Measurements from ENCODE around the gene PBX4. TPM values are rescaled to one million over a fixed set of nuclear protein-coding genes. Genes with fewer than 3 reads are reported as not detected.

The PBX4 gene
- total RNA-seq, 1 donor from 2014 or later = 3.4 TPM

DNA sequence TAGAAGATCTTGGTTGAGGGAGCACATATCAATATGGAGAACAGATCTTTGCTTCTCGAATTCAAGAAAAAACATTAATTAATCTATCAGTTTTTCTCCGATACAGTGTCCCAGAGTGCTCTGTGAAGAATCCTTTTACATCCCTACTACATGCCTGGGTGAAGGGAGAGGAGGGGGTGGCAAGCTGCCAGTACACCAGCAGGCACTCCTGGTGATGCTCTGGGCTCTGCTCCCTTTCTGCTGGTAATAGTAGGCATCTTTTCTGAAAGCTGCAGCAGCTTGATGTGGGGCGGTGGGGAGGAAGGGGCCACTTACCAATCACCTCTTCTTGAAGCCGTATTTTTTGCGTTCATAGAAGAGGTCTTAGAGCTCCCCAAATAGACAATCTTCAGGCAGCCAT lies 30.7 kb downstream of the PBX4 start:
- Histone ChIP-seq H3K27me3 (no peaks in the 10 kb centered on the region), H3K36me3 (no peaks in the 10 kb centered on the region), H3K4me3 (no peak overlapping the region), H3K9me3 (no peaks in the 10 kb centered on the region), H3K4me1 (peaks cover 15% of the 10 kb centered on the region), H3K27ac (no peak overlapping the region)
- TF ChIP-seq, protein P1, sequence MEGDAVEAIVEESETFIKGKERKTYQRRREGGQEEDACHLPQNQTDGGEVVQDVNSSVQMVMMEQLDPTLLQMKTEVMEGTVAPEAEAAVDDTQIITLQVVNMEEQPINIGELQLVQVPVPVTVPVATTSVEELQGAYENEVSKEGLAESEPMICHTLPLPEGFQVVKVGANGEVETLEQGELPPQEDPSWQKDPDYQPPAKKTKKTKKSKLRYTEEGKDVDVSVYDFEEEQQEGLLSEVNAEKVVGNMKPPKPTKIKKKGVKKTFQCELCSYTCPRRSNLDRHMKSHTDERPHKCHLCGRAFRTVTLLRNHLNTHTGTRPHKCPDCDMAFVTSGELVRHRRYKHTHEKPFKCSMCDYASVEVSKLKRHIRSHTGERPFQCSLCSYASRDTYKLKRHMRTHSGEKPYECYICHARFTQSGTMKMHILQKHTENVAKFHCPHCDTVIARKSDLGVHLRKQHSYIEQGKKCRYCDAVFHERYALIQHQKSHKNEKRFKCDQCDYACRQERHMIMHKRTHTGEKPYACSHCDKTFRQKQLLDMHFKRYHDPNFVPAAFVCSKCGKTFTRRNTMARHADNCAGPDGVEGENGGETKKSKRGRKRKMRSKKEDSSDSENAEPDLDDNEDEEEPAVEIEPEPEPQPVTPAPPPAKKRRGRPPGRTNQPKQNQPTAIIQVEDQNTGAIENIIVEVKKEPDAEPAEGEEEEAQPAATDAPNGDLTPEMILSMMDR (IDR thresholded peaks at IDR 0.05) = no peak
- intact Hi-C loops (cut with DNase I) = no loop called here
- ATAC-seq = no peak
- no peak for DNase-seq

DNA sequence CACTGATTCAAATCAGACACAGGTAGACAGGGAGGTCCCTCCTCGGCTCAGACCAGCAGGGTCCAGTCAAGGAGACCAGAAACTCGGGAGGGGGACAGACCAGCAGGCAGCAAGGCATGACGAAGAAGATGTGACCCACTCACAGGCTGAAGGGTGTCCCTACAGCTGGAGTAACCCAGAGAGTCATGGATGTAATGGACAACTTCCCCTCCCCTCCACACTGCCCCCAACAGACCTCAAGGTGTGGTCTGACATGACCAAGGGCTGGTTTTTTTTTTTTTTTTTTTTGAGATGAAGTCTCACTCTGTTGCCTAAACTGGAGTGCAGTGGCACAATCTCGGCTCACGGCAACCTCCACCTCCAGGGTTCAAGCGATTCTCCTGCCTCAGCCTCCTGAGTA lies 34.1 kb downstream of the PBX4 start:
- intact Hi-C loops (cut with DNase I) = no loop called here
- H3K36me3 ChIP-seq = no peaks in the 10 kb centered on the region
- DNase-seq = no peak
- no peak overlapping the region for H3K27ac ChIP-seq
- no peaks in the 10 kb centered on the region for H3K4me1 ChIP-seq
- H3K4me3 ChIP-seq = no peak overlapping the region
- H3K27me3 ChIP-seq = no peaks in the 10 kb centered on the region
- no peak for ATAC-seq
- TF ChIP-seq, protein P1 (IDR thresholded peaks at IDR 0.05) = no peak
- H3K9me3 ChIP-seq = no peaks in the 10 kb centered on the region

DNA sequence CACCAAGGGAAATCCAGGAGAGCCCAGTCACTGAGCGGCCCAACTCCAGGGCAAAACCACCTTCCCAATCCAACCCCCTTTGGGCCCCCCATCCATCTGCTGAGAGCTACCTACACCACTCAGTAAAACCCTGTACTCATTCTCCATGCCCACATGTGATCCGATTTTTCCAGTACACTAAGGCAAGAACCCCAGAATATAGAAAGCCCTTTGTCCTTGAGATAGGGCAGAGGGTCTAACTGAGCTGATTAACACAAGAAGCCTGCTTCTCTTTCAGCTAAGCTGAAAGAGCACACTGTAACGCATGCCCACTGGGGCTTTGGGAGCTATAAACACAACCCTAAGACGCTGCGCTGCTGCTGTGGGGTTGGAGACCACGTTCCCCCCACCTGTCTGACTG lies 36.0 kb downstream of the PBX4 start:
- no peak for DNase-seq
- TF ChIP-seq, protein P1 (IDR thresholded peaks at IDR 0.05) = no peak
- ATAC-seq = no peak
- no peaks in the 10 kb centered on the region for H3K36me3 ChIP-seq
- H3K27me3 ChIP-seq = no peaks in the 10 kb centered on the region
- H3K9me3 ChIP-seq = no peaks in the 10 kb centered on the region
- intact Hi-C loops (cut with DNase I) = no loop called here
- H3K27ac ChIP-seq = no peak overlapping the region
- no peak overlapping the region for H3K4me3 ChIP-seq
- no peaks in the 10 kb centered on the region for H3K4me1 ChIP-seq

DNA sequence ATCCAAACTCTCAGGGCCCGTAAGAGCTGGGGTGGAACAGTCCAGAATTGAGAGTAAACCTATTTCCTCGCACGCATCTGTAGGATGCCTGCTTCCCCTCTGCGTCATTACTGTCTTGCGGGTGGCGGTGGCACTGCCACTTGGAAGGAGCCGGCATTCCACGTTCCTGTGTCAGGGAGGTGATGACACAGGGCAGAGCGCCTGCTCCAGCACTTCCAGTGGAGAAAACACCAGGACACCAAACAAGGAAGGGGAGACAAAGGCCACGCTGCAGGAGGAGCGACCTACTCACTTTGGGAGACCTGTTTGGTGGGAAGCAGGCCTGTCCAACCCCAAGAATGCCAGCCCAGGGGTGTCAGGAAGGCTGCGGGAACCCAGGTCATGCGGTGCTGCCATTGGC lies 37.1 kb downstream of the PBX4 start:
- Histone ChIP-seq H3K27me3 (no peaks in the 10 kb centered on the region), H3K27ac (no peak overlapping the region), H3K4me3 (no peak overlapping the region), H3K9me3 (no peaks in the 10 kb centered on the region), H3K36me3 (no peaks in the 10 kb centered on the region), H3K4me1 (no peaks in the 10 kb centered on the region)
- intact Hi-C loops (cut with DNase I) = no loop called here
- no peak for DNase-seq
- ATAC-seq = no peak
- TF ChIP-seq, protein P1 (IDR thresholded peaks at IDR 0.05) = no peak

DNA sequence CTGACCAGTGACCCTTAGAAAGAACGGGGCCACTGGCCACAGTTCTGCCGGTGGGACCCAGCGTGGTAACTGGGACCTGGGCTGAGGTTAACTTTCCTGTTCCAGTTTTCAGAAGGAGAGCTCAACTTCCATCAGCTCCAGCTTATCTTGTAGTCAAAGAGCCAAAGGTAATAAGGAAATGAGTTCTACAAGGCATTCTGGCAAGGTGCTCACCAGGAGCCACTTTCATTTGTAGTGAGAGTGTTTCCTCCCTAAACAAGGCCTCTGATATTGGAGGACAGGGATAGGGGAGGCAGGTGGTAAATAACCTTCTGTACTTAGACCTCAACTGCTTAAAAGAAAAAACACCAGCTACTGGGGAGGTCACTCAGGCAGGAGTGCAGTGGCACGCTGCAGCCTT lies 38.1 kb downstream of the PBX4 start:
- Histone ChIP-seq H3K4me1 (no peaks in the 10 kb centered on the region), H3K9me3 (no peaks in the 10 kb centered on the region)
- ATAC-seq = no peak

More for the DNA sequence above, 38.1 kb downstream of the PBX4 start:
- H3K36me3 ChIP-seq = no peaks in the 10 kb centered on the region
- no peak for DNase-seq
- no peaks in the 10 kb centered on the region for H3K27me3 ChIP-seq
- H3K27ac ChIP-seq = no peak overlapping the region
- H3K4me3 ChIP-seq = no peak overlapping the region
- TF ChIP-seq, protein P1 (IDR thresholded peaks at IDR 0.05) = no peak
- intact Hi-C loops (cut with DNase I) = no loop called here
